ENCODE measurements around the gene WAS.

WAS gene

DNA sequence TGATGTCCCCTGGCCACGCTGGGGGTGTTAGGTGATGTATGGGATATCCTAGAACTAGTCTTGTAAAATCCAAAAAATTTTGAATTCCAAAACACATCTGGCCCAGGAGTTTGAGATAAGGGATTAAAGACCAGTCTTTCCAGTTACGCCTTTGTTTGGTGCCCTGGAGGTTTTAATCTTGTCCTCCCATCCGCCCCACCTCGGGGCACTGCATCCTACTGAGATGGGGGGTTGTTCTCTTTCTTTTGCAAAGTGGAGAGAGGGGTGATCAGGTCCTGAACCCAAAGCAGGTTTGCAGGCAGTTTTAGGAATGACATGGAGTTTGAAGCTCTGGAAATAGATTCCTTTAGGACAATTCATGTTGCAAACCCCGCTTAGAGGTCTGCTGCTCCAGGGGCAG, 14.7 kb downstream of the WAS start:
- no peak for DNase-seq (ENCODE audit: low read depth in 1 of 2, low spot score in 1 of 2)
- Histone ChIP-seq H3K27me3 (ENCODE audit: insufficient read depth, poor library complexity, severe bottlenecking) (no peaks in the 10 kb centered on the region), H3K27ac (replicated peaks) (no peak overlapping the region), H3K4me3 (replicated peaks; ENCODE audit: insufficient read depth, low read length) (no peak overlapping the region)
- TF ChIP-seq GABPA (IDR thresholded peaks at IDR 0.05; ENCODE audit: low read depth) (no peak), CTCF (IDR thresholded peaks at IDR 0.05; ENCODE audit: insufficient read depth, low read length) (no peak), SPI1 (IDR thresholded peaks at IDR 0.05; ENCODE audit: borderline replicate concordance, low read depth) (no peak), POLR2AphosphoS5 (IDR thresholded peaks at IDR 0.05; ENCODE audit: low read depth) (no peak)
- TF ChIP-seq, protein P1, sequence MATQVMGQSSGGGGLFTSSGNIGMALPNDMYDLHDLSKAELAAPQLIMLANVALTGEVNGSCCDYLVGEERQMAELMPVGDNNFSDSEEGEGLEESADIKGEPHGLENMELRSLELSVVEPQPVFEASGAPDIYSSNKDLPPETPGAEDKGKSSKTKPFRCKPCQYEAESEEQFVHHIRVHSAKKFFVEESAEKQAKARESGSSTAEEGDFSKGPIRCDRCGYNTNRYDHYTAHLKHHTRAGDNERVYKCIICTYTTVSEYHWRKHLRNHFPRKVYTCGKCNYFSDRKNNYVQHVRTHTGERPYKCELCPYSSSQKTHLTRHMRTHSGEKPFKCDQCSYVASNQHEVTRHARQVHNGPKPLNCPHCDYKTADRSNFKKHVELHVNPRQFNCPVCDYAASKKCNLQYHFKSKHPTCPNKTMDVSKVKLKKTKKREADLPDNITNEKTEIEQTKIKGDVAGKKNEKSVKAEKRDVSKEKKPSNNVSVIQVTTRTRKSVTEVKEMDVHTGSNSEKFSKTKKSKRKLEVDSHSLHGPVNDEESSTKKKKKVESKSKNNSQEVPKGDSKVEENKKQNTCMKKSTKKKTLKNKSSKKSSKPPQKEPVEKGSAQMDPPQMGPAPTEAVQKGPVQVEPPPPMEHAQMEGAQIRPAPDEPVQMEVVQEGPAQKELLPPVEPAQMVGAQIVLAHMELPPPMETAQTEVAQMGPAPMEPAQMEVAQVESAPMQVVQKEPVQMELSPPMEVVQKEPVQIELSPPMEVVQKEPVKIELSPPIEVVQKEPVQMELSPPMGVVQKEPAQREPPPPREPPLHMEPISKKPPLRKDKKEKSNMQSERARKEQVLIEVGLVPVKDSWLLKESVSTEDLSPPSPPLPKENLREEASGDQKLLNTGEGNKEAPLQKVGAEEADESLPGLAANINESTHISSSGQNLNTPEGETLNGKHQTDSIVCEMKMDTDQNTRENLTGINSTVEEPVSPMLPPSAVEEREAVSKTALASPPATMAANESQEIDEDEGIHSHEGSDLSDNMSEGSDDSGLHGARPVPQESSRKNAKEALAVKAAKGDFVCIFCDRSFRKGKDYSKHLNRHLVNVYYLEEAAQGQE (IDR thresholded peaks at IDR 0.05; ENCODE audit: insufficient replicate concordance, low read depth): no peak

- H3K27me3 ChIP-seq (ENCODE audit: insufficient read depth, poor library complexity, severe bottlenecking): no peaks in the 10 kb centered on the region
- DNase-seq (ENCODE audit: low read depth in 1 of 2, low spot score in 1 of 2): no peak
- no peak overlapping the region for H3K27ac ChIP-seq (replicated peaks)
- no peak overlapping the region for H3K4me3 ChIP-seq (replicated peaks; ENCODE audit: insufficient read depth, low read length)
- TF ChIP-seq POLR2AphosphoS5 (IDR thresholded peaks at IDR 0.05; ENCODE audit: low read depth) (no peak), GABPA (IDR thresholded peaks at IDR 0.05; ENCODE audit: low read depth) (no peak), SPI1 (IDR thresholded peaks at IDR 0.05; ENCODE audit: borderline replicate concordance, low read depth) (no peak), CTCF (IDR thresholded peaks at IDR 0.05; ENCODE audit: insufficient read depth, low read length) (no peak)
- TF ChIP-seq, protein P1 (IDR thresholded peaks at IDR 0.05; ENCODE audit: insufficient replicate concordance, low read depth): no peak
Measured at GRCh38 chrX:48700246-48700645, 16.6 kb downstream of the WAS start.

DNA sequence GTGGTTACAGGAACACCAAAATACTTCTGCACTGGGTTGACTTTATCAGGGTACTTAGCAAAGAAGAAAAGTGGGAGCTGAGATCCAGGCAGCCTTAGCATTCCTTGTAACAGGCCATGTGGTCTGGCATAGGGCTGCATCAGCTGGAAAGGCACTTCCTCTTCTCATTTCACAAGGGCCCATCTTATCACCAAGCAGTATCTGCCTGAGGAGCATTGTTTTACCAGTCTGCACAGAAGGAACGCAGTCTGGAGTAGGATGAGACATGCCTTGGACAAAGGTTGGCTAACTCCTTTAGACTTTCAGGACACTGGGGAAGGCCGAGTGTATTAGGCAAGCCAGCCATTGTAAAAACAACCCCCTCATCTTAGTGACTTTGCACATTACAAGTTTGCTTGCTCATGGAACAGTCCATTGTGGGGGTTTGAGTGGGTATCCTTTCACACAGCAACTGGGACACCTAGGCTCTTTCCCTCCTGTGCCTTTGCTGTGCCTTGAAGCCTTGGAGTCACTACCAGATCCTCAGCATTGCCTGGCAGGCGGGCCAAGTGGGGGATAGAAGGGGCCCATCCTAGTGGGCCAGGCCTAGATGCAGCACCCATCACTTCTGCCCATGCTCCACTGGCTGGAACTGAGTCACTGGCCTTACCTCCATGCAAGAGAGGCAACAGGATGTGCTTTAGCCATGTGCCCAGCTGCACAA, 17.5 kb downstream of the WAS start:
- TF ChIP-seq SPI1 (IDR thresholded peaks at IDR 0.05; ENCODE audit: borderline replicate concordance, low read depth): peak; percentile 90
- TF ChIP-seq, protein P1 (IDR thresholded peaks at IDR 0.05; ENCODE audit: insufficient replicate concordance, low read depth): no peak
- Histone ChIP-seq H3K27me3 (ENCODE audit: insufficient read depth, poor library complexity, severe bottlenecking) (no peaks in the 10 kb centered on the region), H3K27ac (replicated peaks) (no peak overlapping the region), H3K4me3 (replicated peaks; ENCODE audit: insufficient read depth, low read length) (no peak overlapping the region)
- peak in 1 of 2 experiments; percentile 24 for DNase-seq (ENCODE audit: low read depth in 1 of 2, low spot score in 1 of 2)
